ENCODE results near the gene TRIOBP. TPM values are rescaled to one million over a fixed set of nuclear protein-coding genes. Genes with fewer than 3 reads are reported as not detected.
"Not testable (repeated sequence)": the region's sequence is repeated elsewhere in the genome, so short reads cannot be mapped to it uniquely, and the experiment has no call there.

TRIOBP gene
- total RNA-seq, 1 donor from 2014 or later = 37.2 TPM

- DNase-seq (ENCODE audit: low spot score) = not testable (repeated sequence)
These were observed 100.4 kb downstream of the TRIOBP start for GRCh38 chr22:37797259-37797658.

DNA sequence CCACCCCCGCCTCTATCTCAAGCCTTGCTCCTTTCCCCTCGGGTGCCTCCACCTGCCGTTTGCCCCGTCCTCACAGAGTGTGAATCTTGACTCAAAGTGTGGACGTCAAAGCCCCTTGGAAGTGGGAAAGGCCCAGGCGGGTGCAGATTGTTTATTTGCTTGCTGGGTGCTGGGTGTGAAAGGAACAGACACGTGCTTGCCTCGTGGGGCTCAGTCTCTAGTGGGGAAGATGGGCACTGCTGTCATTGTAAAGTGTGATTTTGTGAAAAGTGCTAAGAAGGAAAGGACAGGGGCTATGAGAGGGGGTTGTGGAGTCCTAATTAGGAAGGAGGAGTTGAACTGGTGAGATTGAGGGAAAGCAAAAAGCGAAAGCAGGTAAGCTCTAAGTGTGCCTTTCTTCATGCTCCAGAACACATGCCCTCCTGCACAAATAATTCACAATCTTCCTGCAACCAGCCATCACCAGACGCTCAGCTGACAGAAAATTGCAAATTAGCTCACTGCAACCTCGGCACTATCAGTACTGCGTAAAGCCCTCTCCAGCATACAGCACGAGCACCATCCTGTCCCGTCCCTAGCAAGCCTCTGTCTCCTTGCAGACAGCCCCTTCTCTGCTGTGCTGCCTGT, 101.1 kb downstream of the TRIOBP start:
- Mint-ChIP-seq H3K9me3 (no peaks in the 10 kb centered on the region), H3K4me1 (ENCODE audit: low read depth) (peaks cover 7% of the 10 kb centered on the region), H3K36me3 (ENCODE audit: low read depth) (no peaks in the 10 kb centered on the region), H3K4me3 (ENCODE audit: low read depth) (no peak overlapping the region), H3K27me3 (ENCODE audit: low read depth) (peaks cover 18% of the 10 kb centered on the region), H3K27ac (no peak overlapping the region)
- DNase-seq (ENCODE audit: low spot score) = no peak
- intact Hi-C loops (cut with micrococcal nuclease) = no loop called here

More at GRCh38 chr22:37797259-37797658, 100.4 kb downstream of the TRIOBP start:
- H3K36me3 Mint-ChIP-seq (ENCODE audit: low read depth); intact Hi-C loops (cut with micrococcal nuclease); H3K9me3 Mint-ChIP-seq; H3K27ac Mint-ChIP-seq; H3K4me3 Mint-ChIP-seq (ENCODE audit: low read depth); H3K4me1 Mint-ChIP-seq (ENCODE audit: low read depth): not testable (repeated sequence)
- peaks cover 13% of the 10 kb centered on the region for H3K27me3 Mint-ChIP-seq (ENCODE audit: low read depth)

GRCh38 chr22:37799979-37800378, 103.1 kb downstream of the TRIOBP start:
- not testable (repeated sequence) for DNase-seq (ENCODE audit: low spot score); H3K36me3 Mint-ChIP-seq (ENCODE audit: low read depth); H3K9me3 Mint-ChIP-seq; H3K4me3 Mint-ChIP-seq (ENCODE audit: low read depth); H3K27ac Mint-ChIP-seq
- peaks cover 27% of the 10 kb centered on the region for H3K27me3 Mint-ChIP-seq (ENCODE audit: low read depth)
- intact Hi-C loops (cut with micrococcal nuclease) = loop anchor here (10.0 kb wide), 1 partner anchor 55 kb away; no protein-coding TSS in a partner anchor
- H3K4me1 Mint-ChIP-seq (ENCODE audit: low read depth) = peaks cover 16% of the 10 kb centered on the region

DNA sequence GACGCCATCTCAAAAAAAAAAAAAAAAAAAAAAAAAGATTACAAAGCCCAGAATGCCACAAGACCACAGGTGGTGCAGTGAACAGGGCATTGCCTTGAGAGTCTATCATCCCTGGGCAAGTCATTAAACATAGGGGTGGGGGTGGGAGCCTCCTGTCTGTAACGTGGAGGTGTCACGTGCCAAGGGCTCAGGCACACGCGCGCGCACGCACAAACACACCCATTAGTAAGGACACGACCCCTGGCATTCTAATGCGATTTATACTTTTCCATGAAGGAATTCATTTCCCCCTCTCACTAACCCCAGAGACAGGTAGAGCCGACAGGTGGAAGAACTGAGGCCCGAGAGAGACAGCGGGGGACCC, 105.1 kb downstream of the TRIOBP start:
- no peaks in the 10 kb centered on the region for H3K9me3 Mint-ChIP-seq
- intact Hi-C loops (cut with micrococcal nuclease) = loop anchor here (10.0 kb wide), 1 partner anchor 57 kb away; no protein-coding TSS in a partner anchor

GRCh38 chr22:37802310-37803194, 105.7 kb downstream of the TRIOBP start:
- H3K4me1 Mint-ChIP-seq (ENCODE audit: low read depth) = peaks cover 34% of the 10 kb centered on the region
- peaks cover 39% of the 10 kb centered on the region for H3K27me3 Mint-ChIP-seq (ENCODE audit: low read depth)

More for the DNA sequence above, 105.1 kb downstream of the TRIOBP start:
- Mint-ChIP-seq H3K27ac (no peak overlapping the region), H3K4me1 (ENCODE audit: low read depth) (peaks cover 30% of the 10 kb centered on the region), H3K4me3 (ENCODE audit: low read depth) (peak overlapping the region; percentile 77), H3K36me3 (ENCODE audit: low read depth) (no peaks in the 10 kb centered on the region), H3K27me3 (ENCODE audit: low read depth) (peaks cover 35% of the 10 kb centered on the region)
- DNase-seq (ENCODE audit: low spot score) = no peak

GRCh38 chr22:37803195-37803638, 106.4 kb downstream of the TRIOBP start:
- no peaks in the 10 kb centered on the region for H3K9me3 Mint-ChIP-seq
- DNase-seq (ENCODE audit: low spot score) = no peak
- intact Hi-C loops (cut with micrococcal nuclease) = loop anchor here (10.0 kb wide), 1 partner anchor 58 kb away; no protein-coding TSS in a partner anchor
- H3K36me3 Mint-ChIP-seq (ENCODE audit: low read depth) = no peaks in the 10 kb centered on the region
- peaks cover 35% of the 10 kb centered on the region for H3K4me1 Mint-ChIP-seq (ENCODE audit: low read depth)
- H3K27me3 Mint-ChIP-seq (ENCODE audit: low read depth) = peaks cover 39% of the 10 kb centered on the region
- peak overlapping the region; percentile 72 for H3K4me3 Mint-ChIP-seq (ENCODE audit: low read depth)
- H3K27ac Mint-ChIP-seq = no peak overlapping the region

More at GRCh38 chr22:37802310-37803194, 105.7 kb downstream of the TRIOBP start:
- H3K36me3 Mint-ChIP-seq (ENCODE audit: low read depth) = no peaks in the 10 kb centered on the region
- intact Hi-C loops (cut with micrococcal nuclease) = loop anchor here (10.0 kb wide), 1 partner anchor 58 kb away; no protein-coding TSS in a partner anchor
- DNase-seq (ENCODE audit: low spot score) = no peak
- no peaks in the 10 kb centered on the region for H3K9me3 Mint-ChIP-seq
- H3K27ac Mint-ChIP-seq = no peak overlapping the region
- H3K4me3 Mint-ChIP-seq (ENCODE audit: low read depth) = peak overlapping the region; percentile 72

DNA sequence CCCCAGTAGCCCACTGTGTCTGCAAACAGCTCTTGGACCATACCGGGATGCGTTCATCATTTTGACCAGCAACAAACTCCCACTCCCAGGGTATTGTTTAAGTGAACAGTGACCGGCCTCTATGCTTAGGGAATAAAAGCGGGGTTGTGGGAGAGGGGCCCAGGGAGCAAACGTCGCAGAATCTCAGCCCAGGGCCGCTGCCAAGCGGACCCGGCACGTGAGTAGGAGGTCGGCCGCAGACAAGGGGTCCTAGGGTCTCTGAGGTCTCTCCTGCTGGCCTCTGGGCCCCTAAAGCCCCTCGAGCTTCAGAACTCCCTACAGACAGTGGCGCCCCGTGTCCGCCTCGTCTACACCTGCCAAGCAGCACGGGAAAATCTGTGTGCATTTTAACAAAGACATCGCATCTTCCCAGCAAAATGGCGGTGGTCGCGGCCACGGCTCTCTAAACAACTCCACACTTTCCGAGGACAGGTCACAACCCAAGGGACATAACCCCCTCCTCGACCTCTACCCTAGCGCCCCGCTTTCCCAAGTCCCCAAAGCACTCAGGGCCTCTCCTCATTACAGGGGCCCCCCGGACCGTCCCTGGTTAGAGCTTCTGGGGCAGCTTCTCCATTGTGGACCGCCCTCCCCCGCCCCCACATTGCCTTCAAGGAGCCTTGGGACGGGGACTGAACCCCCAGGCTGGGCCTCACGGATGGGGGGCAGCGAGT, 106.9 kb downstream of the TRIOBP start:
- Mint-ChIP-seq H3K36me3 (ENCODE audit: low read depth) (no peaks in the 10 kb centered on the region), H3K9me3 (no peaks in the 10 kb centered on the region), H3K4me1 (ENCODE audit: low read depth) (peaks cover 37% of the 10 kb centered on the region), H3K27ac (peak overlapping the region; percentile 50), H3K27me3 (ENCODE audit: low read depth) (peaks cover 39% of the 10 kb centered on the region), H3K4me3 (ENCODE audit: low read depth) (peak overlapping the region; percentile 67)
- no peak for DNase-seq (ENCODE audit: low spot score)
- intact Hi-C loops (cut with micrococcal nuclease) = loop anchor here (10.0 kb wide), 1 partner anchor 59 kb away; no protein-coding TSS in a partner anchor

GRCh38 chr22:37804352-37804880, 107.6 kb downstream of the TRIOBP start:
- peaks cover 37% of the 10 kb centered on the region for H3K27me3 Mint-ChIP-seq (ENCODE audit: low read depth)
- H3K4me3 Mint-ChIP-seq (ENCODE audit: low read depth) = peak overlapping the region; percentile 67

GRCh38 chr22:37804881-37805809, 108.3 kb downstream of the TRIOBP start:
- Mint-ChIP-seq H3K4me3 (ENCODE audit: low read depth) (peak overlapping the region; percentile 77), H3K27ac (no peak overlapping the region), H3K9me3 (no peaks in the 10 kb centered on the region)

More at GRCh38 chr22:37804352-37804880, 107.6 kb downstream of the TRIOBP start:
- no peaks in the 10 kb centered on the region for H3K36me3 Mint-ChIP-seq (ENCODE audit: low read depth)
- intact Hi-C loops (cut with micrococcal nuclease) = loop anchor here (10.0 kb wide), 1 partner anchor 60 kb away; no protein-coding TSS in a partner anchor
- peaks cover 37% of the 10 kb centered on the region for H3K4me1 Mint-ChIP-seq (ENCODE audit: low read depth)
- no peaks in the 10 kb centered on the region for H3K9me3 Mint-ChIP-seq
- no peak for DNase-seq (ENCODE audit: low spot score)
- peak overlapping the region; percentile 50 for H3K27ac Mint-ChIP-seq

DNA sequence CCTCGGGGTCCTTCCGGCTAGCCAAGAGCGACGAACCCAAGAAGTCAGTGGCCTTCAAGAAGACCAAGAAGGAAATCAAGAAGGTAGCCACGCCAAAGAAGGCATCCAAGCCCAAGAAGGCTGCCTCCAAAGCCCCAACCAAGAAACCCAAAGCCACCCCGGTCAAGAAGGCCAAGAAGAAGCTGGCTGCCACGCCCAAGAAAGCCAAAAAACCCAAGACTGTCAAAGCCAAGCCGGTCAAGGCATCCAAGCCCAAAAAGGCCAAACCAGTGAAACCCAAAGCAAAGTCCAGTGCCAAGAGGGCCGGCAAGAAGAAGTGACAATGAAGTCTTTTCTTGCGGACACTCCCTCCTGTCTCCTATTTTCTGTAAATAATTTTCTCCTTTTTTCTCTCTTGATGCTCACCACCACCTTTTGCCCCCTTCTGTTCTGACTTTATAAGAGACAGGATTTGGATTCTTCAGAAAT, 109.0 kb downstream of the TRIOBP start:
- peaks cover 39% of the 10 kb centered on the region for H3K4me1 Mint-ChIP-seq (ENCODE audit: low read depth)
- H3K36me3 Mint-ChIP-seq (ENCODE audit: low read depth) = peaks cover 3% of the 10 kb centered on the region
- H3K4me3 Mint-ChIP-seq (ENCODE audit: low read depth) = peak overlapping the region; percentile 77
- no peak for DNase-seq (ENCODE audit: low spot score)
- intact Hi-C loops (cut with micrococcal nuclease) = loop anchor here (5.0 to 10.0 kb wide), 4 partner anchors 36 to 199 kb away; partner anchors contain the start of genes ANKRD54, GGA1 and LGALS1
- no peaks in the 10 kb centered on the region for H3K9me3 Mint-ChIP-seq
- peak overlapping the region; percentile 25 for H3K27ac Mint-ChIP-seq
- peaks cover 33% of the 10 kb centered on the region for H3K27me3 Mint-ChIP-seq (ENCODE audit: low read depth)

More at GRCh38 chr22:37804881-37805809, 108.3 kb downstream of the TRIOBP start:
- Mint-ChIP-seq H3K36me3 (ENCODE audit: low read depth) (peaks cover 3% of the 10 kb centered on the region), H3K27me3 (ENCODE audit: low read depth) (peaks cover 36% of the 10 kb centered on the region), H3K4me1 (ENCODE audit: low read depth) (peaks cover 39% of the 10 kb centered on the region)
- peak; percentile 75 for DNase-seq (ENCODE audit: low spot score)
- intact Hi-C loops (cut with micrococcal nuclease) = loop anchor here (5.0 to 10.0 kb wide), 4 partner anchors 37 to 198 kb away; partner anchors contain the start of genes ANKRD54, GGA1 and LGALS1
